GM12878 (cell line): Measurements from ENCODE around the gene DMRTC2. TPM values are rescaled to one million over a fixed set of nuclear protein-coding genes. Genes with fewer than 3 reads are reported as not detected.

ENCODE experiments used
- ATF2 ChIP-seq: IDR thresholded peaks from 2 replicates; pipeline ENCODE4 v1.6.1; 2012; ENCODE audit warnings: low read length, inconsistent platforms
- BMI1 ChIP-seq: fragments of 450-650 bp; IDR thresholded peaks from 2 replicates; pipeline ENCODE4 v1.6.1; 2016; ENCODE audit warnings: mild to moderate bottlenecking, moderate library complexity, borderline replicate concordance
- CEBPB ChIP-seq, 2 experiments: fragments of 150-350 bp in 1 of 2; IDR thresholded peaks; 2 replicates each; pipeline ENCODE4 v1.6.1; 2012 to 2014; ENCODE audit warnings: low read depth in 2 of 2, low read length in 2 of 2, borderline replicate concordance in 1 of 2, inconsistent platforms in 1 of 2
- CEBPZ ChIP-seq: fragments of 150-350 bp; IDR thresholded peaks from 2 replicates; pipeline ENCODE4 v1.6.1; 2016; ENCODE audit warnings: low read depth, low read length
- DPF2 ChIP-seq: fragments of 450-650 bp; IDR thresholded peaks from 2 replicates; pipeline ENCODE4 v1.6.1; 2017; ENCODE audit warnings: mild to moderate bottlenecking
- EGR1 ChIP-seq, 2 experiments: IDR thresholded peaks; 1 replicate in 1 of 2; 2 replicates in 1 of 2; pipeline ENCODE4 v1.6.1; 2011 to 2012; ENCODE audit warnings: low read depth in 2 of 2, low read length in 2 of 2, borderline replicate concordance in 1 of 2, mild to moderate bottlenecking in 1 of 2, moderate library complexity in 1 of 2
- ETV6 ChIP-seq, 2 experiments: fragments of 450-650 bp in 1 of 2; IDR thresholded peaks in 1 of 2; conservative IDR thresholded peaks in 1 of 2; 2 replicates each; pipeline ENCODE4 v1.6.1; 2014; ENCODE audit warnings: antibody characterized with exemption in 1 of 2, borderline replicate concordance in 1 of 2, low read depth in 1 of 2, mild to moderate bottlenecking in 1 of 2, moderate library complexity in 1 of 2
- FOXK2 ChIP-seq: fragments of 450-650 bp; IDR thresholded peaks from 2 replicates; pipeline ENCODE4 v1.6.1; 2017; ENCODE audit warnings: mild to moderate bottlenecking, moderate library complexity
- IKZF1 ChIP-seq: fragments of 450-650 bp; conservative IDR thresholded peaks from 2 replicates; pipeline ENCODE4 v1.6.1; 2017; ENCODE audit warnings: antibody characterized with exemption, mild to moderate bottlenecking
- IKZF2 ChIP-seq, 2 experiments: fragments of 450-650 bp; IDR thresholded peaks; 2 replicates each; pipeline ENCODE4 v1.6.1; 2017; ENCODE audit warnings: mild to moderate bottlenecking in 2 of 2, moderate library complexity in 2 of 2
- JUNB ChIP-seq: IDR thresholded peaks from 2 replicates; pipeline ENCODE4 v1.6.1; 2016; ENCODE audit warnings: antibody characterized with exemption, mild to moderate bottlenecking
- KAT2A ChIP-seq: conservative IDR thresholded peaks from 2 replicates; pipeline ENCODE4 v1.6.1; 2011; ENCODE audit warnings: low read depth, low read length; ENCODE audit not compliant: control insufficient read depth
- KDM1A ChIP-seq: fragments of 200-600 bp; sonication (generic); IDR thresholded peaks from 2 replicates; pipeline ENCODE4 v1.6.1; 2016; ENCODE audit warnings: borderline replicate concordance
- MYB ChIP-seq: fragments of 150-350 bp; IDR thresholded peaks from 2 replicates; pipeline ENCODE4 v1.6.1; 2014; ENCODE audit warnings: mild to moderate bottlenecking, low read depth, low read length, borderline replicate concordance
- NFXL1 ChIP-seq: fragments of 450-650 bp; IDR thresholded peaks from 2 replicates; pipeline ENCODE4 v1.6.1; 2017; ENCODE audit warnings: antibody characterized with exemption, mild to moderate bottlenecking, borderline replicate concordance
- NKRF ChIP-seq: fragments of 450-650 bp; conservative IDR thresholded peaks from 2 replicates; pipeline ENCODE4 v1.6.1; 2017; ENCODE audit warnings: mild to moderate bottlenecking, moderate library complexity
- RAD51 ChIP-seq: fragments of 450-650 bp; IDR thresholded peaks from 2 replicates; pipeline ENCODE4 v1.6.1; 2016; ENCODE audit warnings: moderate library complexity, mild to moderate bottlenecking, inconsistent platforms
- RCOR1 ChIP-seq: conservative IDR thresholded peaks from 2 replicates; pipeline ENCODE4 v1.6.1; 2012; ENCODE audit warnings: low read depth, low read length, improper control_type of control experiment
- SIN3A ChIP-seq: IDR thresholded peaks from 2 replicates; pipeline ENCODE4 v1.6.1; 2012; ENCODE audit warnings: low read depth, low read length, improper control_type of control experiment
- STAT3 ChIP-seq: IDR thresholded peaks from 2 replicates; pipeline ENCODE4 v1.6.1; 2011; ENCODE audit warnings: low read depth, low read length, improper control_type of control experiment
- TCF3 ChIP-seq: IDR thresholded peaks from 2 replicates; pipeline ENCODE4 v1.6.1; 2012; ENCODE audit warnings: low read depth, mild to moderate bottlenecking, low read length, borderline replicate concordance; ENCODE audit not compliant: insufficient read depth
- WRNIP1 ChIP-seq: IDR thresholded peaks from 2 replicates; pipeline ENCODE4 v1.6.1; 2011; ENCODE audit warnings: low read depth, low read length, improper control_type of control experiment, borderline replicate concordance
- YBX1 ChIP-seq: fragments of 450-650 bp; IDR thresholded peaks from 2 replicates; pipeline ENCODE4 v1.6.1; 2016; ENCODE audit warnings: antibody characterized with exemption
- ZNF24 ChIP-seq: fragments of 450-650 bp; IDR thresholded peaks from 2 replicates; pipeline ENCODE4 v1.6.1; 2017; ENCODE audit warnings: antibody characterized with exemption, mild to moderate bottlenecking
- polyA plus RNA-seq, 11 experiments: library from polyadenylated mRNA; depleted of rRNA in 4 of 11; unstranded in 6 of 11; stranded (reverse) in 5 of 11; fragments of >200 nt; fragmentation: Nextera tagmentation in 4 of 11; fragmentation: Illumina TruSeq in 1 of 11; extraction: Ambion mirVana in 4 of 11; extraction: Trizol in 1 of 11; gene quantifications; 1 replicate in 1 of 11; 2 replicates in 10 of 11; pipeline versions ENCODE4 v1.2.1 to v1.2.3, GENCODE V29; 2011 to 2016; ENCODE audit warnings: inconsistent platforms in 2 of 11, missing spikeins in 2 of 11, low read depth in 1 of 11
- total RNA-seq, 4 experiments: library from RNA; depleted of rRNA in 3 of 4; stranded (reverse); fragments of >200 nt in 3 of 4; fragmentation: Illumina TruSeq in 1 of 4; extraction: Trizol in 1 of 4; gene quantifications; 2 replicates each; pipeline versions ENCODE4 v1.2.1 to v1.2.3, GENCODE V29; 2013 to 2021

Gene DMRTC2
- total and polyA plus RNA-seq, 10 of the 15 experiments (the other 5 are each of a cell fraction or from before 2014, with no cell fraction given): not detected

GRCh38 chr19:41877916-41878905 lies 33.4 kb downstream of the DMRTC2 start (continued):
- TF ChIP-seq CEBPZ: no peak
- TF ChIP-seq FOXK2: no peak
- TF ChIP-seq JUNB: no peak
- TF ChIP-seq NKRF: no peak
- TF ChIP-seq RCOR1: 0 out of 2 replicates have a peak, but pooled peaks have one; percentile 19
- 0 out of 2 replicates have a peak, but pooled peaks have one; percentile 11 for TF ChIP-seq WRNIP1
- no peak for TF ChIP-seq TCF3
- TF ChIP-seq CEBPB (IDR thresholded peaks at IDR 0.05; ENCODE audit: borderline replicate concordance in 1 of 2, low read depth in 2 of 2, low read length in 2 of 2): no peak
- no peak for TF ChIP-seq EGR1 (IDR thresholded peaks at IDR 0.05; ENCODE audit: borderline replicate concordance in 1 of 2, low read depth in 2 of 2, low read length in 2 of 2)
- no peak for TF ChIP-seq DPF2
- no peak for TF ChIP-seq SIN3A
- no peak for TF ChIP-seq ATF2
- no peak for TF ChIP-seq MYB
- TF ChIP-seq RAD51: no peak
- TF ChIP-seq YBX1: no peak
- no peak for TF ChIP-seq IKZF2 (IDR thresholded peaks at IDR 0.05)
- no peak for TF ChIP-seq KDM1A
- TF ChIP-seq ETV6 (conservative IDR thresholded peaks at IDR 0.05 in 1 of 2, IDR thresholded peaks at IDR 0.05 in 1 of 2; ENCODE audit: borderline replicate concordance in 1 of 2, low read depth in 1 of 2): no peak
- TF ChIP-seq BMI1: no peak
- TF ChIP-seq STAT3: no peak
- 0 out of 2 replicates have a peak, but pooled peaks have one; percentile 2 for TF ChIP-seq IKZF1
- no peak for TF ChIP-seq ZNF24
- no peak for TF ChIP-seq NFXL1
- no peak for TF ChIP-seq KAT2A
